ENCODE measurements around the gene MR1. TPM values are rescaled to one million over a fixed set of nuclear protein-coding genes. Genes with fewer than 3 reads are reported as not detected.

The MR1 gene
- 2.9 and 4.0 TPM in 2 replicates for total RNA-seq

- DNase-seq = peak; percentile 87
These were observed at the start of gene MR1 for GRCh38 chr1:181033799-181034451. Gene MR1 (plus strand): TSS chr1:181033983. CDS start chr1:181034008, 25 bp downstream.

DNA sequence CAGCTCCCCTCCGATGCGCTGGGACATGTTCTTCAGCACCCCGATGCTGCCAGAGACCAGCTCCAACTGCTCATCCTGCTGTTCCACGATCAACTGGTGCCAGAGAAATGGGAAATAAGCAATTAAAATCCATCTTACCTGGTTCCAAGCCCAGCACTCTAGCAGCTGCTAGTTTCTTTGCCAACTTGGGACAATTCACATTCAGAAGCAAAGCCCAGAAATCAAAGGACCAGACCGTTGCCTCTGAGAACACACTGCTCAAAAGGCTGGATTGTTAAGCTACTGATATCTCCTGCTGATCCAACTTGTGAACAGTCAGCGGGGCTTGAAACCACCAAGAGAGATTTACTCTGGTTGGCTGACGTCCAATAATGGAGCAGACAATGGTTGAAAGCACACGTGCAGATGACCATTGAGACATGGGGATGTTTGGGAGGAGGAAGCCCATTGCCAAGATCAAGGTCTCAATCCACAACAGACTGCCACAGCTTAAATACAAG is 45.5 kb upstream of the MR1 start:
- peak; percentile 68 for DNase-seq

- DNase-seq = no peak
These were observed 39.5 kb upstream of the MR1 start for GRCh38 chr1:180994262-180994661.

GRCh38 chr1:180997843-180998504 is 35.8 kb upstream of the MR1 start:
- no peak for DNase-seq

- no peak for DNase-seq
These were observed 32.5 kb upstream of the MR1 start for GRCh38 chr1:181001091-181001780.

DNA sequence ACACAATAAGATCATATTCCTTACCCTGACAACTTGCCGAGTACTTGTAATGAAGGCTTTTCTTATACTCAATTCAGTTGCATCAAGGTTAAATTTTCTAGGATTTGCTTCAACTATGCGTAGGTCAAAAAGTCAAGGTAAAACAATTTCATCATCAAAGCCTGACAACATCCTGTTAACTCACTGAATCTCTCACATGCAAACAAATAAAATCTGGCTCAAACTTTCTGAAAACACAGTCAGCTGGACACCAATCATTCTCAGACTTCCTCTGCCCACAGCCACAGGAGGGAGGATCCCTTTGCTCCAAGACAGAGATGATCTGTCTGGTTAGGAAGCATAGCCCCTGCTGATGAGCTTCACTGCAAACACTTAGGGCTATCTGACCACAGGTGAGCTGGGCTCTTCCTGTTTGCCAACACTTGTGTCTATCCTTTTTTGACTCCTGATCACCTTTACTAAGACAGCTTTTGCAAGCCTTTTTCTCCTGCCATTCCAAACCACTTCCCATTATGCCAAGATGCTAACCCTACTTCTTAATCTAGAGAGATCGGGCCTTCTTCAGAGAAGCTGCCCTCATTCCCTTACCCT is 31.1 kb upstream of the MR1 start:
- DNase-seq = no peak

DNA sequence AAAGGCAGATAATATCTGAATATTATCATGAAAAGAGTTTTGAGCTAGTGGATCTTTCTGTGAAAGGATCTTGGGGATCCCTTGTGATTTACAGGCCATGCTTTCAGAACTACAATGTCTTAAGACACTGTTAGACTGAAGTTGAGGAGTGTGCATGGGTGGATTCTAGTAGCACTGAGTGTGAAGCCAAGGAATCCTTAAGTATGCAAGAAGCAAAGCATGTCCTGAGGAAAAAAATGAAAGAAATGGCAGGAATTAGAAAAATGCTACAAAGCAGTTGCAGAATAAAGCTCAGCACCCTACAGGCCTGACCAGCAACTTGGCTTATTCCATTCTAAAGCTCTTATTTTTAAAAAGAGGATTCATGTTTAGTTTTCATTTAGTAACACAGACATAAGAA is 23.0 kb upstream of the MR1 start:
- no peak for DNase-seq

DNA sequence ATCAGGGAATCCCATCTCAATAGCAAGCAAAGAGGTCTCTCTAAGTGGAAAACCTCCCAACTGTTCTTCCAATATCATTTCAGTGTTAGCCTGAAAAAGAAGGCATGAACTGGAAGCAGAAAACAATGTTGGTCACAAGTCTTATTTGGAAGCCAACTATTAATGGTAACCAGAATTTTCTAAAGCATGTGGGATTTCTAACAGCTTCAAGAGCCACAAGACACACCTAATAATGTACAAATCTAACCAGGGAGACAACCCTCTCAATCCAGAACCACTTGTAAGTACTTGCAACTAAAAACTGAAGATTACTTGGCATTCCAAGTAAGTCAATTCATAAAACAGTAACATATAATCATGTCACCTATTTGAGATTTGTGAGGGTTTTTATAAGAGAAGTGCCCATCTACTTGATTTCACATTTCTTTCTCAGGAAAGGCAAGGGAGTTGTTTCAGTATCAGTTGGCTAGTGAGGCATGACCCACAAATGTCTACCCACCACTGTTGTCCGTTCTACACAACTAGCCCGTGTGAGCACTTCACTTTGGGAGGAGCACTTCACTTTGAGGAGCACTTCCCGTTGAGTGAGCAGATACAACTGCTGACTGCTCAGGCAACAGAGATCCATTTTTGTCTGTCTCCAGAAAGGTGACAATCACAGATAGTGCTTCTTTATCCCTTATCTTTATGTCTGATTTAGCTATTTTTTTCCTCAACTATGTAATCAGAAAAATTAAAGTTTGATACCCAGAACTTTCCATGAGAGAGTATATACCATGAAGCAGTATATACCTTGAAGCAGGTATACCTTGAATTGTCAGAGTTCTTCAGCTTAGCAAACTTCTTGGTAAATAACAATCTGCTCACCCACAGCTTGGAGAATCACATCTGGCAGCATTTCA is 22.2 kb upstream of the MR1 start:
- no peak for DNase-seq

GRCh38 chr1:181012203-181012745 is 21.5 kb upstream of the MR1 start:
- DNase-seq = no peak

DNA sequence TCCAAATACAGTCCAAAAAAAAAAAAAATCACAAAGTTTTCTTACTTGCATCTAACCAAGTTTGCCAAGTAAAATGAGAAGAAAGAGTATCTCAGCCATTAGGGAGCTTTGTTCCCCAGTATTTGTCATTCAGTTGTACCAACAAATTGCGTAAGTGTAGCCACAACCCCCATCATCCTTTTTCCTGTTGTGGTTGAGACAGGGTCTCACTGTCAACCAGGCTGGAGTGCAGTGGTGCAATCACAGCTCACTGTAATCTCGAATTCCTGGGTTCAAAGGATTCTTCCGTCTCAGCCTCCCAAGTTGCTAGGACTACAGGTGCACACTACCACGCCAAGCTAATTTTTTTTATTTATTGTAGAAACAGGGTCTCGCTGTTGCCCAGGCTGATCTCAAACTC is 20.6 kb upstream of the MR1 start:
- no peak for DNase-seq

GRCh38 chr1:181014477-181015250 is 19.1 kb upstream of the MR1 start:
- no peak for DNase-seq

DNA sequence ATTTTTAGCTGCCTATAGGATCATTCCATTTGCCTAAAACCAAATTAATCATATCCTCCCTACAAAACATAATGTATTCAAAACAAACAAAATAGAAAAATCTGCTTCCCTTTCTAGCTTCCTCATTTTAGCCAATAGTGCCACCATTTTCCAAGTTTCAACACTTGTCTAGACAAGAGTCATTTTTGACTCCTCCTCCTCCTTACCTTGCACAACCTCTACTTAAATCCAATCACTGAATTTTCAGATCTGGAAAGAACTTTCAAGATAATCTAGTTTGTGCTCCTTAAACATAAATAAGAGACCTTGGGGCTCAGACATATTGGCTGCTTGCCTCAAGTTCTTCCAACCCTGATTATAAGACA is 18.6 kb upstream of the MR1 start:
- no peak for DNase-seq

DNA sequence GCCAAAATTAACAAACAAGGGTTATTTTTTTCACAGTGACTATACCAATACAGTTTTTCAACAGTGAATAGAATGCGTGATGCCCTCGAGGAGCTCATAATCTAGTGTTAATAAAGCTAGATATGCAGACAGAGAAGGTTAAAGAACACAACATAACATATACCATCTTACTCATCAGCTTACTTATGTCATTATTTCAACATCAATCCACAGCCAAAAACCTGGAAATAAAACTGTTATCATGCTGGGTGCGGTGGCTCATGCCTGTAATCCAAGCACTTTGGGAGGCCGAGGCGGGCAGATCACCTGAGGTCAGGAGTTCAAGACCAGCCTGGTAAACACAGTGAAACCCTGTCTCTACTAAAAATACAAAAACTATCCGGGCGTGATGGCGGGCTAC is 17.2 kb upstream of the MR1 start:
- no peak for DNase-seq

GRCh38 chr1:181018901-181019681 is 14.7 kb upstream of the MR1 start:
- peak; percentile 18 for DNase-seq

DNA sequence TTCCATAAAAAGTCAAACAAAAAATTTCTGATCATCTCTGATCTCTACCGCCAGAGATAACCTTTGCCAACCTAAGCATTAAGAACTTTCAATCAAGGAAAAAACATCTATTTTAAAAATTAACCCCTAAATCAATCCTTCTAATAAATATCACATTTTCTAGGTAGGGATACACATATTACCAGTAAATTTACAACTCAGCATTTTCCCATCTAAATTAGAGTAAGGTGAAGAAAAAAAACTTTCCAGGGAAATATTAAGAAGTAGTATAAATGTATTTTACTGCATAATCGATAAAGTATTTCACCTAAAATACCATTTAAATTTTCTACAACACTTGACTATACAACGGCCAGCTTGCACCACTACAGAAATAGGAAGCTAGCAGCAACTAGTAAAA is 12.6 kb upstream of the MR1 start:
- DNase-seq = no peak

DNA sequence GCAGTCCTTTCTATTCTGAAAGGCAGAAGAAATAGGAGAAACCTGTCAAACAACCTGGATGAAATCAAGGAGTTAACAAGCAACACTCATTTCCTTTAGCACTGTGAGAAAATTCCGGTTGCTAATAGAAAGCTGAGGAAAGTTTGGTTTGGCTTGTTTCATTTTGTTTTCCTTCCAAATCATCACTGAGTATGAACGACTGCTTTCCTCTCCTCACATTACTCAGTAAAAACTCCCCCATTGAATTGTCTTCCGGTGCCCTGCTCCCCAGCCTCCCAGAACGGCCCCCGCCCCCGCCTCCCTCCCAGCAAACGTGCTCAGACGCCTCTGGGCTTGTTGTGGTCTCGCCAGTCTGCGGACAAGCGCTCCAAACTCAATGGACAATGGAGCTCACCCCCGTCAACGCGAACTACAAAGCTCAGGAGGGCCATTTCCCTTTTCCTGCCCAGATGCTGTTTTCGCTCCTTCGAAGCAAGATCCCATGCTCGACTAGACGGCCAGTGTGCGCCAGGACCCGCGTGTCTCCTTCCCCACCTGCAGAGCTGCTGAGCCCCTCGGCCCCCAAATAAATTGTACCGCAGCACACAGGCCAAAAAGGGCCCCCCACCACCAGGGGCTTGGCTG is 11.9 kb upstream of the MR1 start:
- DNase-seq = peak; percentile 95

GRCh38 chr1:181023265-181024057 is 10.3 kb upstream of the MR1 start:
- DNase-seq = no peak

- DNase-seq = no peak
These were observed 5.6 kb upstream of the MR1 start for GRCh38 chr1:181028196-181028595.

DNA sequence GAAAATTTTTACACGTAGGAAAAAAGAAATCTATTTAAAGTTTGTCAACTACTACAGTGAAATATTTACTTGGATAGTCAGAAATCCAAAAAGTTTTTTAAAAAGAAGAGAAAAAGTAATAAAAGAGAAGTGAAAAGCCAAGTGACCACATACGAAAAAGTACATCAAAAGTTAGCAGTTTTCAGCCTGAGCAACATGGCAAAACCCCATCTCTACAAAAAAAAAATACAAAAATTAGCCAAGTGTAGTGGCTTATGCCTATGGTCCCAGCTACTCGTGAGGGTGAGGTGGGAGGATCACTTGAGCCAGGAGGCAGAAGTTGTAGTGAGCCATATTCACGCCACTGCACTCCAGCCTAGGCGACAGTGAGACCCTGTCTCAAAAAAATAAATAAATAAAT is 5.2 kb upstream of the MR1 start:
- no peak for DNase-seq

Measured in dermis blood vessel endothelial cell (primary cell).